GM19193 (cell line): Measurements from ENCODE around the gene MSANTD1.

Source experiments
- POLR2A ChIP-seq: IDR thresholded peaks from 4 replicates; pipeline ENCODE4 v1.6.1; 2011; ENCODE audit not compliant: insufficient read depth, insufficient read length; ENCODE audit errors: extremely low read depth

Gene MSANTD1

GRCh38 chr4:3248811-3249661 is at the start of gene MSANTD1:
TSS of gene MSANTD1 (plus strand) at chr4:3249159. CDS start at chr4:3249223, 64 bp downstream.
- no peak for TF ChIP-seq POLR2A

GRCh38 chr4:3199653-3200422 is 49.1 kb upstream of the MSANTD1 start:
- no peak for TF ChIP-seq POLR2A

- no peak for TF ChIP-seq POLR2A
Measured at GRCh38 chr4:3200423-3201090, 48.4 kb upstream of the MSANTD1 start.

GRCh38 chr4:3201718-3202702 is 46.9 kb upstream of the MSANTD1 start:
- TF ChIP-seq POLR2A: no peak

GRCh38 chr4:3202836-3203820 is 45.8 kb upstream of the MSANTD1 start:
- TF ChIP-seq POLR2A: no peak

- TF ChIP-seq POLR2A: no peak
Measured at GRCh38 chr4:3203971-3204431, 45.0 kb upstream of the MSANTD1 start.

GRCh38 chr4:3205995-3206394 is 43.0 kb upstream of the MSANTD1 start:
- TF ChIP-seq POLR2A: no peak

- TF ChIP-seq POLR2A: no peak
Measured at GRCh38 chr4:3206439-3207100, 42.4 kb upstream of the MSANTD1 start.

- no peak for TF ChIP-seq POLR2A
Measured at GRCh38 chr4:3207531-3208037, 41.4 kb upstream of the MSANTD1 start.

GRCh38 chr4:3208826-3209225 is 40.1 kb upstream of the MSANTD1 start:
- TF ChIP-seq POLR2A: no peak

GRCh38 chr4:3209551-3210325 is 39.2 kb upstream of the MSANTD1 start:
- no peak for TF ChIP-seq POLR2A

GRCh38 chr4:3210467-3210866 is 38.5 kb upstream of the MSANTD1 start:
- TF ChIP-seq POLR2A: no peak

- TF ChIP-seq POLR2A: no peak
Measured at GRCh38 chr4:3211866-3212265, 37.1 kb upstream of the MSANTD1 start.
